ENCODE measurements around the gene R3HDM2.

DNA sequence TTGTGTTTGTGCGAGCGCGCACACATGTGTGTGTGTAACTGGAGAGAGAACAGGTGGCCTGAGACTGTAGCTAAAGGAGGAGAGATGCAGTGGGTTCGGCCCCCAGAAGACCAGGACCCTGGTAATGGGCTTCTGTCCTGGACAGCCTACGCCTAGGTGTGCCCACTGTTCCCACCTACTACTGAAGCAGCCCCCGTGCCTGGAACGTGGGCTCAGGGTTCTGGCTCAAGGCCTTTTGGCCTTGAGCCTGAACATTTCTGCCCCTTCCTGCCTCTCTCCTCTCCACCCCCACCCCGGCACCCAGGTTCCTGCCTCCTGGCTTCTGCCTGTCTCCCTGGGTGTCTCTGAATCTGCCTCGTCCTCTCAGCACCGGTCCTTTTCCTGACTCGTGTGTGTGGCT is 215.8 kb downstream of the R3HDM2 start:
- TF ChIP-seq ZNF274 (IDR thresholded peaks at IDR 0.05; ENCODE audit: low read depth, low read length) (no peak), SUZ12 (IDR thresholded peaks at IDR 0.05; ENCODE audit: extremely low read depth, insufficient read depth, insufficient read length) (no peak)
